Measurements from ENCODE around the gene DHRS3. TPM values are rescaled to one million over a fixed set of nuclear protein-coding genes. Genes with fewer than 3 reads are reported as not detected.

The DHRS3 gene
- polyA plus RNA-seq, 3 donors = 92.1 to 173 (median 96.7) TPM

GRCh38 chr1:12643079-12643478 lies 25.1 kb upstream of the DHRS3 start:
- WGBS, 3 donors = 84 to 90% (median 85%) methylated on average over 2 of the region's 2 CpGs
- H3K27ac ChIP-seq (ENCODE audit: low read depth, low read length) = no peak overlapping the region

DNA sequence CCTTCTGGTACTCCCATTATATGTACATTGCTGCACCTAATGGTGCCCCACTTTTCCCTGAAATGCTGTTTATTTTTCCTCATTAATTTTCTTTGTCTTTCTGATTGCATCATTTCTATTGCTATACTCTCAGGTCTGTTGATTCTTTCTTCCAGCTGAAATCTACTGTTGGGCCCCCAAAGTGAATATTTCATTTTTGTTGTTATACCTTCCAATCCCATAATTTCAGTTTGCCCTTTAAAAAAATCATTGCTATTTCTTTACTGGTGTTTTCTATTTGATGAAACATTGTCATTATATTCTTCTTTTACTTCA lies 22.9 kb upstream of the DHRS3 start:
- H3K27ac ChIP-seq (ENCODE audit: low read depth, low read length) = no peak overlapping the region

DNA sequence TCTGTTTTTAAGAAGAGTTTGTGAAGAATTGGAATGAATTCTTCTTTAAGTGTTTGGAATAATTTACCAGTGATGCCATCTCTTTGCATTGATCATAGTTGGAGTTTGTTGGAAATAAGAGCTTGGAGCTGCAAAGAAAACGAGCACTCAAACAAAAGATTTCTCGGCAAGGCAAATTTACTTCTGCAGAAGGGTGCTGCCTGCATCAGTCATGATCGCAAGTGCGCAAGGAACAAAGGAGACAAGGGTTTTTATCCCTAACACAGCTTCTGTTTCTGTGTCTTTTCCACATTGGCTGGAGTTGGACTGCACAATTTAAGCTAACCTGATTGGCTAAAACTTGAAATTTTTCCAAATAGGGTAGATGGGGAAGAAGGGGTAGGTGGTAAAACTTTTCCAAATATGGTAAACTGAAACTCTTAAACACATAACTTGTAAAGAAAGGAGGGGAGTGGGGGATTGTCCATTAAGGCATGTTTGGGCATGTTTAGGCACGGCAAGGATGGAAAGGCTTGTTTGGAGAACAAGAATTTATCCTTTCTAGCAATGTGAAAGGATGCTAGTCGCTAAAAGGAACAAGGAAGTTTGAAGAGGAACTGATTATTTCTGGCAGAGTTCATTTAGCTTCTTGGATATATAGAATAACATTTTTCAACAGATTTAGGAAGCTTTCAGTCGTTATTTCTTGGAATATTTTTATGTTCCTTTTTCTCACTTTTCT lies 22.4 kb upstream of the DHRS3 start:
- H3K27ac ChIP-seq (ENCODE audit: low read depth, low read length) = no peak overlapping the region
- WGBS, 3 donors = 89 to 94% (median 91%) methylated on average over 7 of the region's 7 CpGs

DNA sequence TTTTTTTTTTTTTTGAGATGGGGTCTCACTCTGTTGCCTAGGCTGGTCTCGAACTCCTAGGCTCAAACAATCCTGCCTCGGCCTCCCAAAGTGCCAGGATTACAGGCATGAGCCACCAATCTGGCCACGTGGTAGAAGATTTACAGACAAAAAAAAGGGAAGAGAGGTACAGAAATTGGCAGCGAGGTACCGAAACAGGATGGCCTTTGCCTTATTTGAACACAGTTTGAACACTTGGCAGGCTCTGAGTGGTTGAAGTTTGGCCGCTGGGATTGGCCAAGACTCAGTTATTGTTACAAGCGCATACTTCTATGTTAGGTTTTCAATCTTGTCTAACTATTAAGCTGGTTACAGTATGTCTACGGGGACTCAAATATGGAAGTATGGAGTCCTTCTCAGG lies 19.7 kb upstream of the DHRS3 start:
- H3K27ac ChIP-seq (ENCODE audit: low read depth, low read length) = no peak overlapping the region
- WGBS, 3 donors = 57 to 84% (median 81%) methylated on average over 8 of the region's 8 CpGs

- WGBS, 3 donors = 58 to 79% (median 66%) methylated on average over 15 of the region's 15 CpGs
- no peak overlapping the region for H3K27ac ChIP-seq (ENCODE audit: low read depth, low read length)
These were observed 18.3 kb upstream of the DHRS3 start for GRCh38 chr1:12636098-12636950.

DNA sequence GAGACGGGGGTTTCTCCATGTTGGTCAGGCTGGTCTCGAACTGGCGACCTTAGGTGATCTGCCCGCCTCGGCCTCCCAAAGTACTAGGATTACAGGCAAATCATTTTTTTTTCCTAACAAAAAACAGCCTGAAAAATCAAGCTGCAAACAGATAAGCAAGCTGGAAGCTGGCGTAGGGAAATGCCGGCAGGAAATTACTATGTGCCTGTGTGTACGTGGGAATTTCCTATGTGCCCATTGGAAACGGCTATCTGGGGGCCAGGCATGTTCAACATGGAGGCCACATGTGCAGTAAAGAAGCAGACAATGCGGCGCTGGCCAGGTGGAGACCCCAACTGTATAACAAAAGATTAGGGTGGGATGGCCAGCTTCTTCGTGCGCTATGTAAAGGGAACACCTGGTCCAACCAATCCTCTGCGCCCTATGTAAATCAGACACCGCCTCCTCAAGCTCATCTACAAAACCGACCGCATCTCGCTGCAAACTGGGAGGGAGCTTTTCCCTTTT lies 16.7 kb upstream of the DHRS3 start:
- no peak overlapping the region for H3K27ac ChIP-seq (ENCODE audit: low read depth, low read length)

DNA sequence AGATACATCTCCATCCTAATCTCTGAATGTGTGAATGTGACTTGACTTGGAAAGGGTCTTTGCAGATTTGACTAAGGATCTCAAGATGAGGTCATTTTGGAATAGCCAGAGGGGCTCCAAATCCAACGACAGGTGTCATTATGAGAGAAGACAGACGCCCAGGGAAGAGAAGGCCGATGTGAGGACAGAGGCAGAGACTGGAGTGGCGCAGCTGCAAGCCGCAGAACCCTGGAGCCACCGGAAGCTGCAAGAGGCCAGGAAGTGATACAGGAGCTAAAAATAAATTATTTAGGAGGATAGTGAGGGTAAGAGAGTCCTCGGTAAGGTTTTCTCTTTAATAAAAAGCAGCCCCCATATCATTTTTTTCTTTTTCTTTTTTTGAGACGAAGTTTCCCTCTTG lies 16.1 kb upstream of the DHRS3 start:
- 39 to 85% (median 50%) methylated on average over 8 of the region's 8 CpGs for WGBS, 3 donors
- no peak overlapping the region for H3K27ac ChIP-seq (ENCODE audit: low read depth, low read length)

More for the DNA sequence above, 16.7 kb upstream of the DHRS3 start:
- 71 to 92% (median 73%) methylated on average over 18 of the region's 18 CpGs for WGBS, 3 donors

GRCh38 chr1:12631571-12631970 lies 13.6 kb upstream of the DHRS3 start:
- H3K27ac ChIP-seq (ENCODE audit: low read depth, low read length) = no peak overlapping the region
- WGBS, 3 donors = 95 to 96% (median 95%) methylated on average over 8 of the region's 8 CpGs

DNA sequence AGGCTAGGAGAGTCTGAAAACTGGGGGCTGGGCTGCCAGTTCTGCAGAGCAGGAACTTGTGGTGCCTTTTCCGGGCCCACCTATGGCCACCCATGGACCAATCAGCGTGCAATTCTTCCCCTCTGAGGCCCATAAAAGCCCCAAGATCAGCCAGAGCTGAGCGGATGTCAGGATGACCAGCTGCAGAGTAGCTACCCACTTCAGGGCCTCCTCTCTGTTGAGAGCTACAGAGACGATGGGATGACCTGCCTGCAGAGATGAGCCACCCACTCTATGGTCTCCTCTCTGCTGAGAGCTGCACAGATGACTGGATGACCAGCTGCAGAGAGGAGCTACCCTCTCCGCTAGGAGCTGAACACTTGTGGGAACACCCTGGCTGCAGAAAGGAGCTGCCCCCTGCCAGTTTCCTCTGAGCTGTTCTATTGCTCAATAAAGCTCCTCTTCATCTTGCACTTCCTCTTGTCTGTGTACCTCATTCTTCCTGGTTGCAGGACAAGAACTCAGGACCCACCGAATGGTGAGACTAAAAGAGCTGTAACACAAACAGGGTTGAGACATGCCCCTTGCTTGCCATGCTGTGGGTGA lies 13.0 kb upstream of the DHRS3 start:
- H3K27ac ChIP-seq (ENCODE audit: low read depth, low read length) = no peak overlapping the region
- 56 to 75% (median 69%) methylated on average over 6 of the region's 6 CpGs for WGBS, 3 donors

- 83 to 92% (median 90%) methylated on average over 15 of the region's 15 CpGs for WGBS, 3 donors
- no peak overlapping the region for H3K27ac ChIP-seq (ENCODE audit: low read depth, low read length)
These were observed 12.2 kb upstream of the DHRS3 start for GRCh38 chr1:12629985-12630760.

- H3K27ac ChIP-seq (ENCODE audit: low read depth, low read length) = no peak overlapping the region
- WGBS, 3 donors = 88 to 94% (median 93%) methylated on average over 1 of the region's 1 CpG
These were observed 11.5 kb upstream of the DHRS3 start for GRCh38 chr1:12629511-12629956.

GRCh38 chr1:12627296-12627695 lies 9.3 kb upstream of the DHRS3 start:
- WGBS, 3 donors = 86 to 87% (median 86%) methylated on average over 5 of the region's 5 CpGs
- H3K27ac ChIP-seq (ENCODE audit: low read depth, low read length) = no peak overlapping the region

- 64 to 75% (median 71%) methylated on average over 4 of the region's 4 CpGs for WGBS, 3 donors
- H3K27ac ChIP-seq (ENCODE audit: low read depth, low read length) = no peak overlapping the region
These were observed 8.9 kb upstream of the DHRS3 start for GRCh38 chr1:12626888-12627287.

- 83 to 95% (median 92%) methylated on average over 6 of the region's 6 CpGs for WGBS, 3 donors
- no peak overlapping the region for H3K27ac ChIP-seq (ENCODE audit: low read depth, low read length)
These were observed 7.3 kb upstream of the DHRS3 start for GRCh38 chr1:12625276-12625675.

GRCh38 chr1:12622506-12622905 lies 4.5 kb upstream of the DHRS3 start:
- 29 to 63% (median 58%) methylated on average over 12 of the region's 12 CpGs for WGBS, 3 donors
- H3K27ac ChIP-seq (ENCODE audit: low read depth, low read length) = no peak overlapping the region

- 52 to 66% (median 61%) methylated on average over 15 of the region's 15 CpGs for WGBS, 3 donors
- H3K27ac ChIP-seq (ENCODE audit: low read depth, low read length) = no peak overlapping the region
These were observed 3.6 kb upstream of the DHRS3 start for GRCh38 chr1:12621346-12622335.

DNA sequence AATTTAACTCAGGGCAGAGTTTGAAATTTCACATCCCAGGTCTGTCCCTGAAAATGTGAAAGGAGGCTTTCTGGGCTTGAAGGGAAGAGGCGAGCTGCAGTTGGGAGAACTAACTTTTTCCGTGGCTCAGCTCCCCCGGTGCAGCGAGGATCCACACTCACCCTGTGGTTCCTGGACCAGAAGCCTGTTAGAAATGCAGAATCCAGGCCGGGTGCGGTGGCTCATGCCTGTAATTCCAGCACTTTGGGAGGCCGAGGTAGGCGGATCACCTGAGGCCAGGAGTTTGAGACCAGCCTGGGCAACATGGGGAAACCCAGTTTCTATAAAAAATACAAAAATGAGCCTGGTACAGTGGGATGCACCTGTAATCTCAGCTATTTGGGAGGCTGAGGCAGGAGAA lies 2.9 kb upstream of the DHRS3 start:
- H3K27ac ChIP-seq (ENCODE audit: low read depth, low read length) = no peak overlapping the region
- 90 to 97% (median 91%) methylated on average over 8 of the region's 8 CpGs for whole genome bisulfite sequencing, 3 donors

GRCh38 chr1:12620488-12620865 lies 2.5 kb upstream of the DHRS3 start:
- H3K27ac ChIP-seq (ENCODE audit: low read depth, low read length) = no peak overlapping the region
- 28 to 53% (median 34%) methylated on average over 4 of the region's 4 CpGs for WGBS, 3 donors

Data from adipose tissue (tissue), 3 donors.